Adipocyte (in vitro differentiated cells): ENCODE data around the gene CEBPG.

ENCODE experiments used
- DNase-seq: peaks from one replicate; pipeline ENCODE4 v3.0.0-alpha.2; 2015; ENCODE audit warnings: low read depth
- H3K27me3 ChIP-seq: replicated peaks from 2 replicates; pipeline ENCODE4 v1.7.0; 2013; ENCODE audit warnings: mild to moderate bottlenecking, low read length, moderate library complexity; ENCODE audit not compliant: control insufficient read depth, insufficient read depth
- H3K36me3 ChIP-seq: 2 replicates; pipeline ENCODE4 v1.7.0; 2013; ENCODE audit warnings: low read length, mild to moderate bottlenecking, moderate library complexity; ENCODE audit not compliant: control insufficient read depth, insufficient read depth, severe bottlenecking
- H3K4me1 ChIP-seq: 2 replicates; pipeline ENCODE4 v1.7.0; 2013; ENCODE audit warnings: mild to moderate bottlenecking, low read length, moderate library complexity; ENCODE audit not compliant: control insufficient read depth, insufficient read depth
- H3K4me3 ChIP-seq: 2 replicates; pipeline ENCODE4 v1.7.0; 2013; ENCODE audit warnings: mild to moderate bottlenecking, low read length, moderate library complexity
- H3K9ac ChIP-seq: 2 replicates; pipeline ENCODE4 v1.7.0; 2013; ENCODE audit warnings: mild to moderate bottlenecking, low read length, moderate library complexity
- H3K9me3 ChIP-seq: 2 replicates; pipeline ENCODE4 v1.7.0; 2013; ENCODE audit warnings: mild to moderate bottlenecking, low read length, moderate library complexity; ENCODE audit not compliant: control insufficient read depth

Gene CEBPG

DNA sequence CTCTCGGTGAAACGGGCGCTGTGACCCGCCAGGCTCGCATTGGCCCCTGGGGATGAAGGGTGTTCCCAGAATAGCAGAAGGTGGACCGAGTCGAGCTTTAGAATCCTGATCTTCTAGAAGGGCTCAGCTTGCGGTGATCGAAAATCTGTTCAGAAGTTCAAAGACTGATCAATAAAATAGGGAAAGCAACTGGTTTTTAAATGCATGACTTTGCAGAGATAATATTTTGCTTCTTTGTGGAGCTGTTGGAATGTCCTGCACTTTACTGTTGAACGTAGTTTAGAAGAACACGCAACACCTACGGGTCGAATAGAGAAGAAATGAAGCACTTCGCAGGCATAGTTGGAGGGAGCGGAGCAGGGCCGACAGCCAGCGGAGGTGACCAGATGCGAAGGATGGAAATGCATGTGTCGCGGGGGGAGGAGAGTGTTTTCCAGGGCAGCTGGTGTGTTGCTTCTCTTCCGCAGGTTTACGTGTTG lies 766 bp downstream of the CEBPG start:
- Histone ChIP-seq H3K9ac (peak overlapping the region; percentile 96), H3K4me1 (peaks cover 38% of the 10 kb centered on the region), H3K4me3 (peak overlapping the region; percentile 92), H3K36me3 (peaks cover 3% of the 10 kb centered on the region), H3K27me3 (no peaks in the 10 kb centered on the region), H3K9me3 (no peaks in the 10 kb centered on the region)
- peak; percentile 69 for DNase-seq

DNA sequence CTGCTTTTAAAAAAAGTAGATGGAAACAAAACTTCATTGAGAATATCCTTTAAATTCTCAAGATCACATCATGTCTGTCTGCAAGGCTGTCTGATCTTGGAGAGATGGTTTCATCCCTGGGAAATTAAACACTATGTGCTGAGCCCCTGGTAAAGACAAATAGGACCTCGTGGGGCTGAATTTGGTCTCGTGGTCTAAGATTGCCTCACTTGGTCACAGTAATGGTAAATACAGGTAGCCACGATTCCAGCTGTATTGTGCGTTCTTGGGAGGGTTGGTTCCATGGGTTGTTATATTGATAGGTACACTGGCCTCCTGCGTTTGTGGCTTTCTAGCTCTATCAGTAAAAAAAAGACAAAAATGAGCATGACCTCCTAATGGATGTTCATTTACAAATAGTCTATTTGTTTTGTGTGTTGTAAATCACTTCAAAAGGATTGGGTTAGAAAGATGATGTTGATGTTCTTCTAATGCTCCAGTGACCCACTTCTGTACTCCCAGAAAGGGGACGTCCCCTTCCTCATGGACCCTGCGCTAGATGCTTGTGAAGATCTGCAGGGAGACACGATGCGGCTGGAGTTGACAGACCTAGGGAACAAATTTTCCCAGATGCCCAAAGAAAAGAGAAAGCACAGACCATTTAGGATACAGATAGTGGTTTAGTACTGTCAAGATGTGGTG lies 1.8 kb downstream of the CEBPG start:
- no peak for DNase-seq
- Histone ChIP-seq H3K36me3 (peaks cover 13% of the 10 kb centered on the region), H3K27me3 (no peaks in the 10 kb centered on the region), H3K4me1 (peaks cover 38% of the 10 kb centered on the region), H3K9me3 (no peaks in the 10 kb centered on the region), H3K9ac (peak overlapping the region; percentile 96), H3K4me3 (peak overlapping the region; percentile 92)

DNA sequence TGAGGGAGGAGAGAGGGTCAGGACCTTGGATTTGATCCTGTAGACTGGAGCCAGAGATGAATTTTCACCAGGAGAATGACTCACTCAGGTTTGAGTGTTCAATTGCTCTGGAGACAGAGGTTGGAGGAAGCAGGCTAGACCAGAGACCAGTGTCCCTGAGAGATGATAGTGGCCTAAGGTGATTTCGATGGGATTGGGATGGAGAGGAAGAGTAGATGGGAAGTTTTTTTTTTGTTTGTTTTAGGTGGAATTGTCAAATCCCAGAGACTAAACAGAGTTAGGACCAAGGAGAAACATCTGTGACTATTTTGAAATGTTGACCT lies 2.3 kb downstream of the CEBPG start:
- peak; percentile 51 for DNase-seq
- H3K9ac ChIP-seq, result no peak overlapping the region
- H3K4me1 ChIP-seq, result peaks cover 38% of the 10 kb centered on the region
- H3K4me3 ChIP-seq, result peak overlapping the region; percentile 92
- H3K27me3 ChIP-seq, result no peaks in the 10 kb centered on the region
- peaks cover 14% of the 10 kb centered on the region for H3K36me3 ChIP-seq
- no peaks in the 10 kb centered on the region for H3K9me3 ChIP-seq

DNA sequence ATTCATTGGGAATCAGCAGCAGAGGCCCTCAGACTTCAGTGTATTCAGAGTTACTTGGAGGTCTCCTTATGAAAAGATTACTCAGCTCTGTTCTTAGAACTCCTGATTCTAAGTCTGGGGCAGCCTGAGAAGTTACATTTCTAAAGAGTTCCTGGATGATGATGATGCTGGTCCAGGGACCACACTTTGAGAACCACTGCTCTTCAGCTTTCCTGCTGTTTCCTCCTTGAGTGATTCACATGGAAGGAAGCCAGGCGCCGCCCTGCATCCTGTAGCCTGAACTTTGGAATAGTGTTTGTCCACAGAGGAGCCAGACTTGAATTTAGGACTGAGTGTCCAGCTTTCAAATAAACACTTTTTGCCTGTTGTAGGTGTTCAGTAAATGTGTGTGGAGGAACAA lies 2.9 kb downstream of the CEBPG start:
- DNase-seq, result peak; percentile 83
- peak overlapping the region; percentile 92 for H3K4me3 ChIP-seq
- no peaks in the 10 kb centered on the region for H3K27me3 ChIP-seq
- peaks cover 38% of the 10 kb centered on the region for H3K4me1 ChIP-seq
- H3K9ac ChIP-seq, result no peak overlapping the region
- peaks cover 18% of the 10 kb centered on the region for H3K36me3 ChIP-seq
- no peaks in the 10 kb centered on the region for H3K9me3 ChIP-seq

DNA sequence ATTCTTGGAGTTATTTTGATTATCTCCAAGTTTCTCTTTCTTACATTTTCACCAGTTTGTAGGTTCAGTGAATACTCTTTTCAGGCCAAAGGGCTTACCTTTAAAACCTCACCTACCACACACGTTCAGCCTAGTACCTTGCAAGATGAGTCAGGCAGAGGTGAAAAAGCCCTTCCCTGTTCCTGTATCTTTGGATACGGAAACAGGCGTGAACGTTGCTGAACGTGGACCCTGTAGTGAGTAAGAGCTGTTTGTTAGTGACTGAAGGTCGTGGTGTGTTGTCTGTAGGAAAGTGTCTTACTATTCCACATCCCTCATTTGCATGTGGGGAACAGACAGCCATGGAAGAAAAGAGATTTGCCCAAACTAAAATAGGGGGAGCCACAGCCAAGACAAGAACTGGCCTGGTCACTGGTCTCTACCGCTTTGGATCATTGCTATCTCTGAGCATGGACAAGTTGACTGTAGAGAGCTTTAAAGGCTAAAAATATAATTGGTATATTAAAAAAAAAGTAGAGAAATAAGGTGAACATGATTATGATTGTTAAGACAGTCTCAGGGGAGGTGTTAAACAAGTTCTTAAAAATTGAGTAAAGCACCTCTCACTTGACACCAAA lies 3.5 kb downstream of the CEBPG start:
- no peak overlapping the region for H3K9ac ChIP-seq
- peaks cover 22% of the 10 kb centered on the region for H3K36me3 ChIP-seq
- peaks cover 38% of the 10 kb centered on the region for H3K4me1 ChIP-seq
- H3K4me3 ChIP-seq, result peak overlapping the region; percentile 20
- DNase-seq, result no peak
- no peaks in the 10 kb centered on the region for H3K27me3 ChIP-seq
- no peaks in the 10 kb centered on the region for H3K9me3 ChIP-seq

DNA sequence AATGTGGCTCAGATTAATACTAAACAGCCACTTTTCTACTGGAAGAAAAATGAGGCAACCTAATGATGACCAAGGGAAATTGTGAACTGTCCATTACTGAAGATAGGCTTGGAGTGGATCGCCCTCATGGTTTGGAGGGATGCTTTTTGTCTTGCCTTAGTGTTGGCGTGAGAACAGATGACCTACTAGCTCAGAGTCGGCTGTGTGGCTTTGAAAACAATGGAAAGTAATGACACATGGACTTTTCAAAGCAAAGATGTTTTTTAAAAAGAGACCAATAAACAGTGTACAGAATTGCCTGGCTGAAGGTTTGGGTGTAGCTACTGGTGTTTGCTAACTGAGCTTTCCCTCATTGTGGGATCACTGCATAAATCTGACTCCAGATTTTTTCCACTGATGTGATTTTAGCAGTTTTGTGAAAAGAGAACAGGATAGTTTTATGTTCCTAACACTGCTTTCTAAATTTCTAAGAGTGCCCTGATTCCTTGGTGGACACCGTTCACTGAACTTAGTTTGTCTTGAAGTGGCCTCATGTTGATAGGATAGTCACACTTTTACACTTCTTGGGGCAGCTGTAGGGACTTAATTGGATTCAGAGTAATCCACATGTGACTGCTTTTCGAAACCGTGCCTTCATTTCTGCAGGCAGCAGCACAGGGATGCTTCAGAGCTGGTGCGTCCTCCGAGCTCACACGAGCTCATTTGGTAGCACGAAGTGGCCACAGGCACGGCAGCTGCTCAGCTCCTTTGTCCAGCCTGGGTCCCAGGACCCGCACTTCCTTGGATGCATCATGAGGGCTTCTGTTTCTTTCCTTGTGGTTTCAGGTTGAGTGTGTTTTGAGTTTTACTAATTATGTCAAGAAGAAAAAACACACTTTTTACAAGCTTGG lies 4.3 kb downstream of the CEBPG start:
- DNase-seq, result no peak
- Histone ChIP-seq H3K36me3 (peaks cover 22% of the 10 kb centered on the region), H3K27me3 (no peaks in the 10 kb centered on the region)

DNA sequence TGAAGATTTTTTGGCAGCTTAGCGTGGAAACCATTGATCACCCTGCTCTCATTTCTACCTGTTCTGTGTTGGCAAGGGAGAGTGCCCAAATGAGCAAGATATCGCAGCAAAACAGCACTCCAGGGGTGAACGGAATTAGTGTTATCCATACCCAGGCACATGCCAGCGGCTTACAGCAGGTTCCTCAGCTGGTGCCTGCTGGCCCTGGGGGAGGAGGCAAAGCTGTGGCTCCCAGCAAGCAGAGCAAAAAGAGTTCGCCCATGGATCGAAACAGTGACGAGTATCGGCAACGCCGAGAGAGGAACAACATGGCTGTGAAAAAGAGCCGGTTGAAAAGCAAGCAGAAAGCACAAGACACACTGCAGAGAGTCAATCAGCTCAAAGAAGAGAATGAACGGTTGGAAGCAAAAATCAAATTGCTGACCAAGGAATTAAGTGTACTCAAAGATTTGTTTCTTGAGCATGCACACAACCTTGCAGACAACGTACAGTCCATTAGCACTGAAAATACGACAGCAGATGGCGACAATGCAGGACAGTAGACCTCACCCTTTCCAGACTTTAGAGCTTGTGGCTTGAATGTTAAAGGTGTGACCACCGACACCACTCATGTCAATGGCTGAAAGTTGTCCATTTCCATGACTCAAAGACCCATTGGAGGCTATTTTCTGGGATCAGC lies 5.8 kb downstream of the CEBPG start:
- no peak for DNase-seq
- Histone ChIP-seq H3K9ac (no peak overlapping the region), H3K9me3 (no peaks in the 10 kb centered on the region), H3K4me3 (no peak overlapping the region), H3K36me3 (peaks cover 22% of the 10 kb centered on the region), H3K27me3 (no peaks in the 10 kb centered on the region), H3K4me1 (peaks cover 38% of the 10 kb centered on the region)

More for the DNA sequence above, 4.3 kb downstream of the CEBPG start:
- no peak overlapping the region for H3K9ac ChIP-seq
- peaks cover 38% of the 10 kb centered on the region for H3K4me1 ChIP-seq
- H3K4me3 ChIP-seq, result no peak overlapping the region
- no peaks in the 10 kb centered on the region for H3K9me3 ChIP-seq

DNA sequence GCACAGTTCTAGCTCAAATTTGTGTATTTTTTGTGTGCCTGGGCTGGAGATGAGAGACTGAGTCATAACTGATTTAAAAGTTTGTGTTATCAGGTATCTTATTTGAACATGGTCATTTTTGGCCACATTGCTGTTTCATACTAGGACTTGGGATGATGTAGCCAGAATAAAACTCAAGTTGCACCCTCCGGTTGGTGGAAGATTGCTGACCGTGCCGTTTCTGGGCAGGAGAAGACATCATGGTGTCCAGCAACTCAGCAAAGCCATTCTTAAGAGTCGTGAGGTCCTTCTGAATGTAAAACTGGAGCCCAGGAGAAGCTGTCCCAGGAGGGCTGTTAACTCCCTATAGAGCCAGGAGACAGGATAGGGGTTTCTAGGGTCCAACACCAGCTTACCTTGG lies 7.6 kb downstream of the CEBPG start:
- peaks cover 22% of the 10 kb centered on the region for H3K36me3 ChIP-seq
- H3K9ac ChIP-seq, result no peak overlapping the region
- H3K4me1 ChIP-seq, result peaks cover 21% of the 10 kb centered on the region
- no peak overlapping the region for H3K4me3 ChIP-seq
- H3K27me3 ChIP-seq, result no peaks in the 10 kb centered on the region
- H3K9me3 ChIP-seq, result no peaks in the 10 kb centered on the region
- no peak for DNase-seq

DNA sequence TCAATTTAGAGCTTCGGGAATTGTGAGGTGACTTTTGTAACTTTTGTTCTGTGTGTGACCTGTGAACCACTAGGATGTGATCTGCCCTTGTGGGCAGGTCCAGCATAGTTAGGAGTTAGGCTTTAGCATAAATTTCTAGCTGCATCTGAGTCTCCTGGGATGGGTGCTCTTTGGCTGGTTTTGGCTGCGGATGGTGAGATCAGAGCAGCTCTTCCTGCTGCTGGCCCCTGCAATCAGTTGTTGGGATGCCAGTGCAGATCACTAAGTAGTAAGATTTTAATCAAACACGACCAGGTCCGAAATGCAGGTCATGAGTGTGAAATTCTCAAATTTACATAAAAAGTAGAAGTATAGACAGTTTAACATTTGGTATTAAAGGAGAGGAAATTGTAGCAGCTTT lies 8.5 kb downstream of the CEBPG start:
- Histone ChIP-seq H3K4me1 (peaks cover 12% of the 10 kb centered on the region), H3K27me3 (no peaks in the 10 kb centered on the region), H3K9me3 (no peaks in the 10 kb centered on the region), H3K4me3 (no peak overlapping the region), H3K36me3 (peaks cover 26% of the 10 kb centered on the region), H3K9ac (no peak overlapping the region)
- DNase-seq, result no peak

DNA sequence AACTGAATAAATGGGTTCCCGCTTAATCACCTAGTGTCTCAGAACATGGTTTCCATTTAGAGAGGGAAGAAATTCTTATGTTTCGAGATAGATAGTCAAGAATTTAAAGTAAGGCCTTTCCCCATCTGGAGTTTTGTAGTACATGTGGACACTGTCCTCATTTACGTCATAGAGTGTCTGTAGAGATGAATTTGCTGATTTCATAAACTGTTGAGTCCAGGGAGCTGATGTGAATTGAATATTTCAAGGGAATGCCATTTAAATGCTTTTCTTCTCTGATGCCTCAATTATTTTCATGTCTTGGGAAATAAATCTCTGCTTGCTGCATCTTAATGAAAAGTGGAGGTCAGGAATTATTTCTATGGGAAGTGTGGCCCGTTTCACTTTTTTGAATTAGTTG lies 9.5 kb downstream of the CEBPG start:
- H3K4me3 ChIP-seq, result no peak overlapping the region
- no peaks in the 10 kb centered on the region for H3K27me3 ChIP-seq
- peaks cover 5% of the 10 kb centered on the region for H3K4me1 ChIP-seq
- no peaks in the 10 kb centered on the region for H3K9me3 ChIP-seq
- peaks cover 35% of the 10 kb centered on the region for H3K36me3 ChIP-seq
- no peak for DNase-seq
- H3K9ac ChIP-seq, result no peak overlapping the region
